Loucy (cell line): ENCODE measurements around the gene MPG.

ENCODE experiments used
- H2AFZ ChIP-seq: fragments of 200-600 bp; sonication (generic); 2 replicates; pipeline ENCODE4 v1.6.0; 2016; ENCODE audit warnings: antibody characterized with exemption, mild to moderate bottlenecking, low read length, moderate library complexity
- H3F3A ChIP-seq: fragments of 200-600 bp; 2 replicates; pipeline ENCODE4 v1.6.0; 2016; ENCODE audit warnings: antibody characterized with exemption, low read depth, mild to moderate bottlenecking
- H3K27me3 ChIP-seq: fragments of 200-600 bp; sonication (generic); 2 replicates; pipeline ENCODE4 v1.6.1; 2014; ENCODE audit warnings: low read length, mild to moderate bottlenecking; ENCODE audit not compliant: insufficient read depth, poor library complexity, severe bottlenecking
- H3K36me3 ChIP-seq: fragments of 200-600 bp; sonication (generic); 2 replicates; pipeline ENCODE4 v1.6.1; 2016; ENCODE audit warnings: low read length; ENCODE audit not compliant: insufficient read depth
- H3K4me1 ChIP-seq: fragments of 200-600 bp; sonication (generic); 2 replicates; pipeline ENCODE4 v1.5.1; 2014; ENCODE audit warnings: low read length, mild to moderate bottlenecking; ENCODE audit not compliant: insufficient read depth, poor library complexity, severe bottlenecking
- H3K4me2 ChIP-seq: fragments of 200-600 bp; sonication (generic); 2 replicates; pipeline ENCODE4 v1.6.0; 2014; ENCODE audit warnings: antibody characterized with exemption, low read length, low read depth, mild to moderate bottlenecking; ENCODE audit not compliant: poor library complexity, severe bottlenecking
- H3K4me3 ChIP-seq: fragments of 200-600 bp; sonication (generic); 2 replicates; pipeline ENCODE4 v1.5.1; 2014; ENCODE audit warnings: low read length, mild to moderate bottlenecking, mixed read lengths; ENCODE audit not compliant: poor library complexity, severe bottlenecking
- H3K79me2 ChIP-seq: fragments of 200-600 bp; sonication (generic); 2 replicates; pipeline ENCODE4 v1.6.1; 2014; ENCODE audit warnings: low read length; ENCODE audit not compliant: insufficient read depth
- H3K9ac ChIP-seq: fragments of 200-600 bp; sonication (generic); 2 replicates; pipeline ENCODE4 v1.6.0; 2014; ENCODE audit warnings: mild to moderate bottlenecking, low read depth, low read length, moderate library complexity; ENCODE audit not compliant: poor library complexity, severe bottlenecking
- H3K9me2 ChIP-seq: fragments of 200-600 bp; sonication (generic); replicated peaks from 2 replicates; pipeline ENCODE4 v1.6.1; 2016; ENCODE audit warnings: low read depth, low read length, mixed read lengths
- H3K9me3 ChIP-seq: fragments of 200-600 bp; sonication (generic); 2 replicates; pipeline ENCODE4 v1.6.1; 2014; ENCODE audit warnings: mild to moderate bottlenecking, antibody characterized with exemption, low read length, low read depth; ENCODE audit not compliant: insufficient read depth
- H4K20me1 ChIP-seq: fragments of 200-600 bp; sonication (generic); 2 replicates; pipeline ENCODE4 v1.6.0; 2014; ENCODE audit warnings: antibody characterized with exemption, low read length, mild to moderate bottlenecking; ENCODE audit not compliant: insufficient read depth, poor library complexity, severe bottlenecking
- EZH2phosphoT487 ChIP-seq: fragments of 200-600 bp; IDR thresholded peaks from 2 replicates; pipeline ENCODE4 v1.6.1; 2018; ENCODE audit warnings: antibody characterized with exemption, mild to moderate bottlenecking, moderate library complexity, borderline replicate concordance
- TF ChIP-seq, protein P1 (sequence below): fragments of 200-600 bp; sonication (generic); conservative IDR thresholded peaks from 2 replicates; pipeline ENCODE4 v1.5.1; 2014; ENCODE audit warnings: mild to moderate bottlenecking, antibody characterized with exemption, low read length

MPG gene

DNA sequence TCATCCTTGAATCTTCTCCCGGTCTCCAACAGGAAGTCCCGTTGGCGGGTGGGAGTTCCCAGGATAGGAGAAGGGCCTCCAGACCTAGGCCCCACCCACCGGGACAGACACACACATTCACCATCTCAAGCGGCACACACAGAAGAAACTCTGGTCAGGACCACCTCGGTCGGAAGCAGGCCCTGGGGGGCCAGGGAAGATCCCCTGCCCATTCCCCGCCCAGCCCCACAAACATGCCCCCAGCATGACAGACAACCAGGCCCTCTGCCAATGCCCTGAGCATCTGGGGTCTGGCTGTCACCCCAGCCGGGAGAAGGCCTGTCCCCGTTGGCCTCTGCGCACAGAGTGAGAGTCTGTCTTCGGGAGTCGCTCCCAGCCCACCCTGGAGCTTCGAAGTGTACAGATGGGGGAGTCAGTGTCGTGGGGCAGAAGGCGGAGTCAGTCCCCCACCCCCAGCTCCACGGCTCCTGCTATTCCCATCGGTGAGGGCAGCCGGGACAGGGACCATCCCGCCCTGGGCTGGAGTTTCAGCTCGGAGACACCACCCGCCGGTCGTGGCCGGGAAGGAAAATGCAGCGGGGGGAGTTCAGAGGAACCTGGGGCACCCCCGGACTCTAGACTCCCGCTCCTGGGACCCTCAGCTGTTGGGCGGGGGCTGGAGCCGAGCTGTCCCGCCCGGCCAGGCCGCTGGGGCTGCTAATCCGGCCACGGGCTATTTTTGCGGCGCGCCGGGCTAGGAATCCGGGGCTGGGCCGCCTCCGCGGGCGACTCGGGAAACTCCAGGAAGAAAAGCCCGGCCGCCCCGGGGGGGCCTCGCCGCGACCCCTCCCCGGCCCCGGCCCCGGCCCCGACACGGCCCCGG, 6.3 kb upstream of the MPG start:
- TF ChIP-seq, protein P1, sequence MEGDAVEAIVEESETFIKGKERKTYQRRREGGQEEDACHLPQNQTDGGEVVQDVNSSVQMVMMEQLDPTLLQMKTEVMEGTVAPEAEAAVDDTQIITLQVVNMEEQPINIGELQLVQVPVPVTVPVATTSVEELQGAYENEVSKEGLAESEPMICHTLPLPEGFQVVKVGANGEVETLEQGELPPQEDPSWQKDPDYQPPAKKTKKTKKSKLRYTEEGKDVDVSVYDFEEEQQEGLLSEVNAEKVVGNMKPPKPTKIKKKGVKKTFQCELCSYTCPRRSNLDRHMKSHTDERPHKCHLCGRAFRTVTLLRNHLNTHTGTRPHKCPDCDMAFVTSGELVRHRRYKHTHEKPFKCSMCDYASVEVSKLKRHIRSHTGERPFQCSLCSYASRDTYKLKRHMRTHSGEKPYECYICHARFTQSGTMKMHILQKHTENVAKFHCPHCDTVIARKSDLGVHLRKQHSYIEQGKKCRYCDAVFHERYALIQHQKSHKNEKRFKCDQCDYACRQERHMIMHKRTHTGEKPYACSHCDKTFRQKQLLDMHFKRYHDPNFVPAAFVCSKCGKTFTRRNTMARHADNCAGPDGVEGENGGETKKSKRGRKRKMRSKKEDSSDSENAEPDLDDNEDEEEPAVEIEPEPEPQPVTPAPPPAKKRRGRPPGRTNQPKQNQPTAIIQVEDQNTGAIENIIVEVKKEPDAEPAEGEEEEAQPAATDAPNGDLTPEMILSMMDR = no peak
- TF ChIP-seq EZH2phosphoT487 = no peak
- Histone ChIP-seq H3K9me2 (no peaks in the 10 kb centered on the region), H3K79me2 (peaks cover 2% of the 10 kb centered on the region; the same call in 1 of the 2 replicates), H3K4me1 (peaks cover 24% of the 10 kb centered on the region), H3K4me2 (no peak overlapping the region), H3F3A (no peaks in the 10 kb centered on the region), H3K9ac (no peak overlapping the region), H3K27me3 (no peaks in the 10 kb centered on the region), H3K4me3 (no peak overlapping the region), H4K20me1 (no peaks in the 10 kb centered on the region), H3K36me3 (no peaks in the 10 kb centered on the region), H2AFZ (no peak overlapping the region), H3K9me3 (no peaks in the 10 kb centered on the region)

DNA sequence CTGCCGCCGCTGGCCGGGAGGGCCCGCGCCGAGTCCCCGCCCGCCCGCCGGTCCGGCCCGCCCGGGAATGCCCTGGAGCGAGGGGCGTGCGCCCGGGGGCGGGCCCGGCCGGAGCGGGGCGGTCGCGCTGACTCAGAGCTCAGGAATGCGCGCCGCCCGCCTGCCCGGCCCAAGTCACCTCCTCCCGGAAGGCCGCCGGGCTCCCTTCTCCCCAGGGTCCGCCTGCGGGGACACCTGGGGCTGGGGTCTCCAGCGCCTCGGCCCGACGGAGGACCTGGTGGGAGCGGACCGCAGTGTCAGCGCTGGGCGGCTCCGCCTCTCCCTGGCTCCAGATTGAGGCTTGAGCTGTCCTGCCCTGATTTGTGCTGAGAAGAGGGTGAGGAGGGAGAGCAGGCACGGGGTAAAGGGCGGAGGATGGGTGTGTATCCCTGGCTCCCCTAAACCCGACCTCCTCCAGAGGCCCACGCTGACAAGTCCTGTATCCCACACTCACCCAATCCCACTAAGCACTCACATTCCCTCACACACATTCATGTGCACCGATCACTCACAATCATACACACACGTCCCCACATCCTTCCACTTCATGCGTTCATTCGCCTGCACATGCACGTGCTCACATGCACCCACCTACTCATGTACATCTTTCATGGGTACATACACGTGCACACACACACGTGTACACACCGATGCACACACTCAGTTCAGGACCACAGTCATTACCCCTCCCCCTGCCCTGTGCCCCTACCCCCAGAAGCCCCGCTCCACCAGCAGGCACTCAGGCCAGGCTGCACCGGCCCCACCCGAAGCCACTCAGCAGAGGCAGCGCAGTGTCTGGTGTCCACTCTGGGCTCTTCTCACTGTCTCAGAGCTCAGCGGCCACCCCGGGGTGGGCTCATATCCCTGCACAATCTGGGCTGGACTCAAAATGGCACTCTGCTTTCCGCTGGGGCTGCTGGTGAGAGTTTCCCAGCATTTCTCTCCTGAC, 5.2 kb upstream of the MPG start, which contains the start of gene RHBDF1:
RHBDF1 (minus strand) TSS at position 71 of the 988 bp plus-strand sequence. CDS start 7,616 bp downstream, outside the sequence.
- peaks cover 28% of the 10 kb centered on the region for H3K4me1 ChIP-seq
- H4K20me1 ChIP-seq = no peaks in the 10 kb centered on the region
- H3K36me3 ChIP-seq = no peaks in the 10 kb centered on the region
- H3K4me2 ChIP-seq = no peak within 1 kb of the TSS
- H3K9ac ChIP-seq = no peak within 1 kb of the TSS
- H3K9me2 ChIP-seq = no peaks in the 10 kb centered on the region
- no peaks in the 10 kb centered on the region for H3K27me3 ChIP-seq
- no peak within 1 kb of the TSS for H3K4me3 ChIP-seq
- no peak within 1 kb of the TSS for H2AFZ ChIP-seq
- H3K79me2 ChIP-seq = peaks cover 7% of the 10 kb centered on the region; the same call in 1 of the 2 replicates
- no peaks in the 10 kb centered on the region for H3F3A ChIP-seq
- no peaks in the 10 kb centered on the region for H3K9me3 ChIP-seq
- TF ChIP-seq EZH2phosphoT487 = no peak
- TF ChIP-seq, protein P1 = no peak

DNA sequence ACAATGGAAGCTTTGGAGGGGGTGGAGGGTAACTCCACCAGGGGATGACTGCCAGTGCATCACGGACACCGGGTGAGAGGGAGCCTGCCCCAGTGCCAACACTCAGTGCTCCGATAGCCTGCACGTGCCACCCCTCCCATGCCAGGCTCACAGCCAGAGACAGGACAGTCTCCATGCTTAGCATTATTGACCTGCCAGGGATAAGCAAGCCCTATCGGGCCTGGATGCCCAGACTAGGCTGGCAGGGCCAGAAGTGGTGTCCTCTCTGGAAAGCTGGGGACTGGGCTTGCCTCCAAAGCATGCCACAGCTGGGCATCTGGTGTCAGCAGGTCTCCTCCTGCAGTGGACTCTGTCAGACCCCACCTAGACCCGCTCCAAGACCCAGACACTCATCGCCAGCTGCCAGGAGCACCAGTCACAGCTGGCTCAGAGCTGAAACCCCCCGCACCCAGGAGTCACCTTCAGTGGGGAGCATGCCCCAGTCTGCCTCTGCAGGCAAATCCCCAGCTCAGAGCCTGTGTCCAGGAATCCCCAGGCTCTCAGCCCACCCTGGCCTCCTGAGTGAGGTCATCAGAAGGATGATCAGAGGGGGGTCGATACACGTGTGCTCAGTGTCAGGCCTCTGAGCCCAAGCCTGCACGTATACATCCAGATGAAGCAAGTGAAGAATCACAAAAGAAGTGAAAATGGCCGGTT, 3.8 kb upstream of the MPG start:
- Histone ChIP-seq H4K20me1 (no peaks in the 10 kb centered on the region), H2AFZ (no peak overlapping the region), H3K36me3 (no peaks in the 10 kb centered on the region), H3K9me3 (no peaks in the 10 kb centered on the region), H3K9me2 (no peaks in the 10 kb centered on the region), H3K4me2 (no peak overlapping the region), H3F3A (no peaks in the 10 kb centered on the region), H3K27me3 (no peaks in the 10 kb centered on the region), H3K9ac (no peak overlapping the region), H3K4me3 (no peak overlapping the region), H3K79me2 (peaks cover 17% of the 10 kb centered on the region), H3K4me1 (peaks cover 22% of the 10 kb centered on the region)
- TF ChIP-seq, protein P1 = no peak
- TF ChIP-seq EZH2phosphoT487 = no peak
